Endothelial cell of umbilical vein (primary cell): Measurements from ENCODE around the gene NOTCH1.

Source experiments
- CTCF ChIP-seq, 2 donors: IDR thresholded peaks; 1 replicate in 1 of 2; 2 replicates in 1 of 2; pipeline ENCODE4 v1.5.1; 2011; ENCODE audit warnings: low read length in 2 of 2, mild to moderate bottlenecking in 2 of 2, moderate library complexity in 2 of 2, control low read depth in 1 of 2, inconsistent platforms in 1 of 2, low read depth in 1 of 2; ENCODE audit not compliant: insufficient read depth in 1 of 2; ENCODE audit errors: extremely low read depth in 1 of 2
- EZH2 ChIP-seq: IDR thresholded peaks from 2 replicates; pipeline ENCODE4 v1.6.1; 2012; ENCODE audit warnings: borderline replicate concordance, low read depth, mild to moderate bottlenecking, moderate library complexity, low read length, inconsistent platforms; ENCODE audit not compliant: severe bottlenecking
- FOS ChIP-seq: IDR thresholded peaks from 2 replicates; pipeline ENCODE4 v1.6.1; 2011; ENCODE audit warnings: mild to moderate bottlenecking, low read length, moderate library complexity, borderline replicate concordance; ENCODE audit not compliant: insufficient read depth
- GATA2 ChIP-seq: IDR thresholded peaks from 2 replicates; pipeline ENCODE4 v1.7.0; 2011; ENCODE audit warnings: low read depth, mild to moderate bottlenecking, moderate library complexity, mixed read lengths, low read length; ENCODE audit not compliant: insufficient read length, insufficient read depth
- JUN ChIP-seq: IDR thresholded peaks from 2 replicates; pipeline ENCODE4 v1.6.1; 2011; ENCODE audit warnings: borderline replicate concordance, low read depth; ENCODE audit not compliant: insufficient read length, insufficient read depth
- MYC ChIP-seq: IDR thresholded peaks from one replicate; pipeline ENCODE4 v1.6.1; 2011; ENCODE audit warnings: mild to moderate bottlenecking, low read depth, low read length
- POLR2A ChIP-seq: IDR thresholded peaks from 2 replicates; pipeline ENCODE4 v1.6.1; 2012; ENCODE audit warnings: low read depth, mild to moderate bottlenecking, control low read depth, low read length
- POLR2AphosphoS5 ChIP-seq: IDR thresholded peaks from 2 replicates; pipeline ENCODE4 v1.6.1; 2012; ENCODE audit warnings: low read depth, mild to moderate bottlenecking, control low read depth, low read length, moderate library complexity; ENCODE audit not compliant: insufficient read depth
- TF ChIP-seq, protein P1 (sequence below): IDR thresholded peaks from 2 replicates; pipeline ENCODE4 v1.6.1; 2011; ENCODE audit not compliant: insufficient read depth, insufficient read length

DNA sequence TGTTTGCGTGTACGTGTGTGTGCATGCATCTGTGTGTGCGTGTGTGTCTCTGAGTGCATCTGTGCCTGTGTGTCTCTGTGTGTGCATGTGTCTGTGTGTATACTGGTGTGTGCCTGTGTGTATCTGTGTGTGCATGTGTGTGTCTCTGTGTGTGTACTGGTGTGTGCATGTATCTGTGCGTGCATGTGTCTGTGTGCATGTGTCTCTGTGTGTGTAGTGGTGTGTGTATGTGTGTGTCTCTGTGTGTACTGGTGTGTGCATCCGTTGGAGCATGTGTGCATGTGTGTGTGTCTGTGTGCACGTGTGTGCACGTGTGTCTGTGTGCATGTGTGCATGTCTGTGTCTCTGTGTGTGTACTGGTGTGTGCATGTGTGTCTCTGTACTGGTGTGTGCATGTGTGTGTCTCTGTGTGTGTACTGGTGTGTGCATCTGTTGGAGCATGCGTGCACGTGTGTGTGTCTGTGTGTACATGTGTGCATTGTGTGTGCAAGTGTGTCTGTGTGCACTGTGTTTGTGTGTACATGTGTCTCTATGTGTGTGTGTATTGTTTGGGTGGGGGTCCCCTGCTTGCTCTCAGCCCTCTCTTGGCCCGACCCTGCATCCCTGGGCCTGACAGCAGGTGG lies 23.8 kb upstream of the NOTCH1 start:
- TF ChIP-seq CTCF (IDR thresholded peaks at IDR 0.05; ENCODE audit: extremely low read depth in 1 of 2, insufficient read depth in 1 of 2, low read depth in 1 of 2, low read length in 2 of 2) (no peak), POLR2A (no peak), POLR2AphosphoS5 (no peak), EZH2 (no peak), FOS (no peak), MYC (no peak), JUN (no peak), GATA2 (no peak)
- TF ChIP-seq, protein P1, sequence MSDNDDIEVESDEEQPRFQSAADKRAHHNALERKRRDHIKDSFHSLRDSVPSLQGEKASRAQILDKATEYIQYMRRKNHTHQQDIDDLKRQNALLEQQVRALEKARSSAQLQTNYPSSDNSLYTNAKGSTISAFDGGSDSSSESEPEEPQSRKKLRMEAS: no peak
